ENCODE results near the gene MFNG. TPM values are rescaled to one million over a fixed set of nuclear protein-coding genes. Genes with fewer than 3 reads are reported as not detected.
"Not testable (repeated sequence)": the region's sequence is repeated elsewhere in the genome, so short reads cannot be mapped to it uniquely, and the experiment has no call there.

MFNG gene
- total RNA-seq, 4 donors from 2014 or later, result 7.5 to 23.1 (median 18.5) TPM

GRCh38 chr22:37529652-37530345 lies 43.6 kb upstream of the MFNG start:
- TF ChIP-seq POLR2AphosphoS5 (IDR thresholded peaks at IDR 0.05) (no peak), CTCF (IDR thresholded peaks at IDR 0.05) (no peak), EP300 (IDR thresholded peaks at IDR 0.05) (no peak), POLR2A (IDR thresholded peaks at IDR 0.05; ENCODE audit: low read depth) (no peak)
- DNase-seq (ENCODE audit: extremely low spot score), result no peak
- Histone ChIP-seq H3K27ac (replicated peaks in 1 of 4) (no peak overlapping the region), H3K4me3 (no peak overlapping the region), H3K36me3 (no peaks in the 10 kb centered on the region), H3K27me3 (peaks cover 0 to 17% (median 0%) of the 10 kb centered on the region in 4 donors), H3K9me3 (no peaks in the 10 kb centered on the region), H3K4me1 (peaks cover 4 to 6% (median 5%) of the 10 kb centered on the region in 4 donors)
- 56% methylated on average over 2 of the region's 2 CpGs for WGBS
- intact Hi-C loops (cut with DNase I), result no loop called here

GRCh38 chr22:37527952-37528351 lies 41.8 kb upstream of the MFNG start:
- H3K4me1 ChIP-seq; DNase-seq (ENCODE audit: extremely low spot score); H3K27ac ChIP-seq (replicated peaks in 1 of 4); H3K36me3 ChIP-seq; H3K9me3 ChIP-seq; H3K4me3 ChIP-seq; intact Hi-C loops (cut with DNase I): not testable (repeated sequence)
- 96% methylated on average over 9 of the region's 9 CpGs for WGBS
- H3K27me3 ChIP-seq, result peaks cover 0 to 28% (median 0%) of the 10 kb centered on the region in 4 donors

- WGBS, result 93% methylated on average over 9 of the region's 9 CpGs
- H3K4me1 ChIP-seq; H3K27ac ChIP-seq (replicated peaks in 1 of 4); H3K4me3 ChIP-seq; H3K36me3 ChIP-seq; H3K9me3 ChIP-seq; intact Hi-C loops (cut with DNase I); DNase-seq (ENCODE audit: extremely low spot score): not testable (repeated sequence)
- peaks cover 0 to 29% (median 0%) of the 10 kb centered on the region in 4 donors for H3K27me3 ChIP-seq
These were observed 41.0 kb upstream of the MFNG start for GRCh38 chr22:37527081-37527752.

DNA sequence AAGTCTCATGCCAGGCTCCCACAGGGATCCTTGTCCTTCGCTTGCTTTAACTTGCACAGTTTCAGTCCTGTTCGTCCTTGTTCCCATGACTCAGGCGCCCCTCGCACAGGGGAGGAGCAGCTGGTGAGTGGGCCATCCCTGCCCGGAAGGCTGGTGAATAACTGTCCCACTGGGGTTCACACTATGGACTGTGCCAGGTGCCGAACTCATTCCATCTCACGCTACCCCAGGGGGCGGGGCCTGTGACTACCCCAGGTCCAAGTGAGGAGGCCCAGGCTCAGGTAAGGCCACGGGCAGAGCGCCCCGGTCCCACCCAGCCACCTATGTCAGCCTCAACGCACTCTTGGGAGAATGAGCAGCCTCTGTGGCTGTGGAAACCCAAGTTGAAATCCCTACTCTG lies 40.2 kb upstream of the MFNG start:
- Histone ChIP-seq H3K9me3 (no peaks in the 10 kb centered on the region), H3K4me1 (peaks cover 4 to 6% (median 5%) of the 10 kb centered on the region in 4 donors), H3K27me3 (peaks cover 0 to 35% (median 0%) of the 10 kb centered on the region in 4 donors), H3K27ac (replicated peaks in 1 of 4) (no peak overlapping the region), H3K4me3 (no peak overlapping the region), H3K36me3 (no peaks in the 10 kb centered on the region)
- TF ChIP-seq EP300 (IDR thresholded peaks at IDR 0.05), result no peak
- WGBS, result 85% methylated on average over 8 of the region's 12 CpGs
- intact Hi-C loops (cut with DNase I), result no loop called here
- no peak for DNase-seq (ENCODE audit: extremely low spot score)

GRCh38 chr22:37525746-37526350 lies 39.7 kb upstream of the MFNG start:
- intact Hi-C loops (cut with DNase I), result no loop called here
- H3K27me3 ChIP-seq, result peaks cover 0 to 41% (median 0%) of the 10 kb centered on the region in 4 donors
- WGBS, result 78% methylated on average over 7 of the region's 7 CpGs

More at GRCh38 chr22:37525746-37526350, 39.7 kb upstream of the MFNG start:
- Histone ChIP-seq H3K9me3 (no peaks in the 10 kb centered on the region), H3K4me3 (no peak overlapping the region), H3K36me3 (no peaks in the 10 kb centered on the region), H3K4me1 (peaks cover 4 to 9% (median 7%) of the 10 kb centered on the region in 4 donors), H3K27ac (replicated peaks in 1 of 4) (no peak overlapping the region)
- TF ChIP-seq POLR2AphosphoS5 (IDR thresholded peaks at IDR 0.05) (no peak), POLR2A (IDR thresholded peaks at IDR 0.05; ENCODE audit: low read depth) (no peak), CTCF (IDR thresholded peaks at IDR 0.05) (no peak), EP300 (IDR thresholded peaks at IDR 0.05) (no peak)
- no peak for DNase-seq (ENCODE audit: extremely low spot score)
